ENCODE results near the gene RBM48. TPM values are rescaled to one million over a fixed set of nuclear protein-coding genes. Genes with fewer than 3 reads are reported as not detected.

RBM48 gene
- total RNA-seq, 1 donor = 9.9 TPM

DNA sequence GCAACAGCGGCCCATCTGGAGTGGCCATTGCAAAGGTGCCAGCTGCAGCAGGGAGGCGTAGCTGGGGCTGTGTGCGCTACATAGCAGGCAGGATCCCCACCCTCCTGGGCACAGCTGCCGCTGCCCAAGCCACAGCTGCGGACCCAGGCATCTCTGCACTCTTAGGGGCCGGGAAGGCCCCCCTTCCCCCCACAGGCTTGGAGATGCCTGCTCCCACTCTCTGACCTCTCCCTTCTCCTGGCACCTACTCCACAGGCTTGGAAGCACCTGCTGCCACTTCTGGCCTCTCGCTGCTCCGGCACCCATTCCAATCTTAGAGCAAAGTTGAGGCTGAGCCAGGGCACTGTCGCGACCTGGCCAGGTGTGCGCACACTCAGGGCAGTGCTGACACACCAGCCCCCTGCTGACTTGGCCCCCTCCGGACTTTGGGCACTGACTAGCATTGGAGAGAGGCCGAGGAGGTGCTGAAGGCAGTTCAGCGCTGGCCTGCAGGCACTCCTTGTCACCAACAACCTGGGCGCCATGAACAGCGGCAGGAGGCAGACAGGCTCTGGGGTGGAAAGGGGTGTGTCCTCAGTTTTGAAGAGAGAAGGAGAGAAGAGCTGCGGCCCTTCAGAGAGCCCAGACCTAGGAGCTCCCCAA lies 18.4 kb downstream of the RBM48 start:
- no peak overlapping the region for H3K4me3 ChIP-seq (ENCODE audit: low read depth, low read length)
- DNase-seq (ENCODE audit: low read depth) = no peak
- TF ChIP-seq, protein P1, sequence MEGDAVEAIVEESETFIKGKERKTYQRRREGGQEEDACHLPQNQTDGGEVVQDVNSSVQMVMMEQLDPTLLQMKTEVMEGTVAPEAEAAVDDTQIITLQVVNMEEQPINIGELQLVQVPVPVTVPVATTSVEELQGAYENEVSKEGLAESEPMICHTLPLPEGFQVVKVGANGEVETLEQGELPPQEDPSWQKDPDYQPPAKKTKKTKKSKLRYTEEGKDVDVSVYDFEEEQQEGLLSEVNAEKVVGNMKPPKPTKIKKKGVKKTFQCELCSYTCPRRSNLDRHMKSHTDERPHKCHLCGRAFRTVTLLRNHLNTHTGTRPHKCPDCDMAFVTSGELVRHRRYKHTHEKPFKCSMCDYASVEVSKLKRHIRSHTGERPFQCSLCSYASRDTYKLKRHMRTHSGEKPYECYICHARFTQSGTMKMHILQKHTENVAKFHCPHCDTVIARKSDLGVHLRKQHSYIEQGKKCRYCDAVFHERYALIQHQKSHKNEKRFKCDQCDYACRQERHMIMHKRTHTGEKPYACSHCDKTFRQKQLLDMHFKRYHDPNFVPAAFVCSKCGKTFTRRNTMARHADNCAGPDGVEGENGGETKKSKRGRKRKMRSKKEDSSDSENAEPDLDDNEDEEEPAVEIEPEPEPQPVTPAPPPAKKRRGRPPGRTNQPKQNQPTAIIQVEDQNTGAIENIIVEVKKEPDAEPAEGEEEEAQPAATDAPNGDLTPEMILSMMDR (IDR thresholded peaks at IDR 0.05; ENCODE audit: insufficient read depth, low read depth, low read length) = no peak

DNA sequence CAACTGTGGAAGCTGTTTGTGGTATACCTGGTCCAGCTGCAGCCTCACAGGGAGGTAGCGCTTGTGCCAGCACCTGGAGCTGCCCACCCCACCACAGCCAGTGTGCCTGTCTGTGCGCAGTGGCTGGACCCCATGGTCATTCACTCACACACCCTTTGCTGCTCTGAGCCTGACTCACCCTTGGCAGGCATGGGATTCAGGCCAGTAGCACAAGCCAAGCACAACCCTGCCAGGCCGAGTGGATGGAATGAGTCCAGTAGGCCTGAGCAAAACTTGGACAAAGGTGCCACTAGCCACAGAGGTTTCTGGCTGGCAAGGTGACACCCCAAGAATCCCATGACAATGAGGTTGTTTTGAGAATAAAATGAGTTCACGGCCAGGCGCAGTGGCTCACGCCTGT lies 19.0 kb downstream of the RBM48 start:
- no peak for DNase-seq (ENCODE audit: low read depth)
- TF ChIP-seq, protein P1 (IDR thresholded peaks at IDR 0.05; ENCODE audit: insufficient read depth, low read depth, low read length) = no peak
- H3K4me3 ChIP-seq (ENCODE audit: low read depth, low read length) = no peak overlapping the region

DNA sequence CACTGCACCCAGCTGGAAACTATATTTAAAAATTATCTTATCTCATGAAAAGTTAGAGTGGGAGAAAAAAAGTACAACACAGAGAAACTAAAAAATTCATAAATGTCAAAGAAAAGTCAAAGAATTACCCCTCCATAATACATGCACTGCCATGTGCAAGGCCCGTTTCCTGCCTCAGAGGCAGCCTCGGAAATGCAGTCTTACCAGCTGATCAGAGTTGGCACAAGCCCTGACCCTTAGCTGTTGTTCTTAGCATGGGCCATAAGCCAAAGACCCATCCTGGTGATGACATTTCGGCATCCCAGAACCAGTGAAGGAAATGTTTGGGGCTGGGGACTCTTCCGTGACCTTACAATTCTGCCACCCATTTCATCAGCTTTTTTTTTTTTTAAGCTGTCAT lies 21.6 kb downstream of the RBM48 start:
- H3K4me3 ChIP-seq (ENCODE audit: low read depth, low read length) = no peak overlapping the region
- TF ChIP-seq, protein P1 (IDR thresholded peaks at IDR 0.05; ENCODE audit: insufficient read depth, low read depth, low read length) = no peak
- no peak for DNase-seq (ENCODE audit: low read depth)

DNA sequence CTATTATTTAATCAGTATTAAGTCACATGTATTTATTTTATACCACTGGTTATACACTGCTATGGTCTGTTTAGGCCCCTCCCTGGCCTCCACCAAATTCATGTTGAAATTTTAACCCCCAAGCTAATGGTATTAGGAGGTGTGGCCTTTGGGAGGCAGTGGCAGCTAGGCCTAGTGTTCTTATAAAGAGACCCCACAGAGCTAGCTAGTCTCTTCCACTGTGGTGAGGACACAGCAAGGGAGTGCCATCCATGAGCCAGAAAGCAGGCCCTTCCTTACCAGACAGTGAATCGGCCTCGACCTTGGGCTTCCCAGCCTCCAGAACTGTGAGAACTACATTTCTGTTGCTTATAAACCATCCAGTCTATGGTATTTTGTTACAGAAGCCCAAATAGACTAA lies 28.7 kb downstream of the RBM48 start:
- no peak for DNase-seq (ENCODE audit: low read depth)
- no peak overlapping the region for H3K4me3 ChIP-seq (ENCODE audit: low read depth, low read length)
- TF ChIP-seq, protein P1 (IDR thresholded peaks at IDR 0.05; ENCODE audit: insufficient read depth, low read depth, low read length) = no peak

DNA sequence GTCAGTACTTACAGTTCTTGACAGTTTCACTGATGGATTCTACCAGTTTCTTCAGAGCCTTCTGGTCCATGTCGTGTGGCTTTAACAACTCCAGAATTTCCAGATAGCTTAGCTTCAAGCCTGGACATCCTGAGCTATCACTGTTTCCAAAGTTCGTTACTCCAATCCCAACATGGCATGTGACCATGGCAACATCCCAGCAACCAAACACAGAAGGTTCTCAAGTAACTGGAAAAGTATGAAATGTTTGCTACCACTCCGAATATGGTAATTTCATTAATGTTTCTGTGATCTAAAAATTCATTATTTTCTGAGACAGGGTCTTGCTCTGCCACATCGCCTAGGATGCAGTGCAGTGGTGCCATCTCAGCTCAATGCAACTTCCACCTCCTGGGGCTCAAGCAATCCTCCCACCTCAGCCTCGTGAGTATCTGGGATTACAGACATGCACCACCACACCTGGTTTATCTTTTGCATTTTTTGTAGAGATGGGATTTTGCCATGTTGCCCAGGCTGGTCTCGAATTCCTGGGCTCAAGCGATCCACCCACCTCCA lies 29.3 kb downstream of the RBM48 start:
- no peak for DNase-seq (ENCODE audit: low read depth)
- no peak overlapping the region for H3K4me3 ChIP-seq (ENCODE audit: low read depth, low read length)
- TF ChIP-seq, protein P1 (IDR thresholded peaks at IDR 0.05; ENCODE audit: insufficient read depth, low read depth, low read length) = no peak

DNA sequence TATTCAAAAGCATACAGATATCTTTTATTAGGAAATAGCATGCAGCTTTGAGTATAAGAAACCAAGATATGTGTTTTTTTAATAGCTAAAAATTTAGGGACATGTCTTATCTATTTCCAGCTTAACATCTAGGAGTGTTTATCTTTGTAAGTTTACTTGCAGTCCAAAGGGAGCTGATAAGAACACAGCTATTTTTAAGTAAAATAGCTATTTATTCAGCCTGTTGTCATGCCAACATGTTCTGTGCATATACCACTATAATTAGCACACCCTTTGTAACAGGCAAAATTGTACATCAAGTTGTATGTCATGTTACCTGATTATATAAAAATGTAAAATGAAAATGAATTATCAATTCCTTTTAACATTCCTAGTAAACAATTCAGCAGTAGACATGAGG lies 32.0 kb downstream of the RBM48 start:
- H3K4me3 ChIP-seq (ENCODE audit: low read depth, low read length) = no peak overlapping the region
- TF ChIP-seq, protein P1 (IDR thresholded peaks at IDR 0.05; ENCODE audit: insufficient read depth, low read depth, low read length) = no peak
- peak; percentile 48 for DNase-seq (ENCODE audit: low read depth)

DNA sequence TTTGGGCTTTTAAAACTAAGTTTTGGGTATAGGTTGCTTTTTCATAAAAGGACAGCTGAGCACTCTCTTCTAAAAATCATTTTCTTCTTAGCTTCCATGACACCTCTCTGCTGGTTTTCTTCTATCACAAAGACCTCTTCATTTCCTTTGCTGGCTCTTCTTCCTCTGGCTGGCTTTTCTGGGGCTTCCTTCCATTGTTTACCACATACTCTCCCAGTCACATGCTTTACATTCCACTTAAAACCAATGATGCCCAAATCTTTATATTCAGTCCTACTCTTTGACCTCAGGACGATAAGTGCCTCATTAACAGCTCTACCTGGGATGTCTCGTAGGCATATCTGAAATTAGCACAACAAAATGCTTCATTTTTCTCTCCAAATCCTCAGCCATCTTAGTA lies 34.8 kb downstream of the RBM48 start:
- no peak for DNase-seq (ENCODE audit: low read depth)
- TF ChIP-seq, protein P1 (IDR thresholded peaks at IDR 0.05; ENCODE audit: insufficient read depth, low read depth, low read length) = no peak

More for the DNA sequence above, 34.8 kb downstream of the RBM48 start:
- H3K4me3 ChIP-seq (ENCODE audit: low read depth, low read length) = no peak overlapping the region

Measured in fibroblast of villous mesenchyme (primary cell).